WTC11 (cell line): ENCODE results near the gene TAF6. TPM values are rescaled to one million over a fixed set of nuclear protein-coding genes. Genes with fewer than 3 reads are reported as not detected.

Experiments
- ATAC-seq: fragments of 200-7000 bp; cut with Tn5 transposase; 2 replicates; pipeline ENCODE4 v1.10.0; 2021; ENCODE audit warnings: mild to moderate bottlenecking, moderate library complexity
- CTCF ChIA-PET: fragments of 300-600 bp; sonication (Branson Sonifier 250); formaldehyde crosslinking; loops from one replicate; lab custom pipeline; 2021; ENCODE audit warnings: antibody characterized with exemption; lab: Charles Lee
- POLR2A ChIA-PET: fragments of 350-600 bp; sonication (Branson Sonifier 250); formaldehyde crosslinking; loops from one replicate; lab custom pipeline; 2021; ENCODE audit warnings: antibody characterized with exemption; lab: Charles Lee
- DNase-seq: peaks from one replicate; pipeline ENCODE4 v3.0.0; 2021; ENCODE audit warnings: low spot score
- H3K27ac Mint-ChIP-seq: 2 replicates; pipeline ENCODE4 v1.8.0; 2021; ENCODE audit warnings: mixed read lengths
- H3K27me3 Mint-ChIP-seq: 2 replicates; pipeline ENCODE4 v1.8.0; 2021; ENCODE audit warnings: low read depth, mild to moderate bottlenecking, moderate library complexity, mixed read lengths
- H3K36me3 Mint-ChIP-seq: 2 replicates; pipeline ENCODE4 v1.8.0; 2021; ENCODE audit warnings: mixed read lengths
- H3K4me1 Mint-ChIP-seq: 2 replicates; pipeline ENCODE4 v1.8.0; 2022; ENCODE audit warnings: mixed read lengths
- H3K4me3 Mint-ChIP-seq: 2 replicates; pipeline ENCODE4 v1.8.0; 2021; ENCODE audit warnings: mild to moderate bottlenecking, moderate library complexity, mixed read lengths
- H3K9me3 Mint-ChIP-seq: 2 replicates; pipeline ENCODE4 v1.8.0; 2021; ENCODE audit warnings: mixed read lengths
- AR ChIP-seq: fragments of 250-450 bp; sonication (Bioruptor Pico); IDR thresholded peaks from 2 replicates; pipeline ENCODE4 v1.9.0; 2021; ENCODE audit warnings: mild to moderate bottlenecking
- ATF6 ChIP-seq: sonication (generic); formaldehyde crosslinking; IDR thresholded peaks from 2 replicates; pipeline ENCODE4 v1.8.1; 2023; ENCODE audit warnings: mild to moderate bottlenecking, missing genetic modification reagents
- EMX1 ChIP-seq: fragments of 250-450 bp; sonication (Bioruptor Pico); IDR thresholded peaks from 2 replicates; pipeline ENCODE4 v1.8.0; 2021; ENCODE audit warnings: mild to moderate bottlenecking
- FOXP1 ChIP-seq: sonication (generic); formaldehyde crosslinking; IDR thresholded peaks from 2 replicates; pipeline ENCODE4 v1.8.0; 2022; ENCODE audit warnings: missing genetic modification reagents, mild to moderate bottlenecking, moderate library complexity, borderline replicate concordance
- IRF1 ChIP-seq: sonication (generic); formaldehyde crosslinking; IDR thresholded peaks from 2 replicates; pipeline ENCODE4 v1.8.0; 2023; ENCODE audit warnings: missing genetic modification reagents
- JAZF1 ChIP-seq: fragments of 250-450 bp; sonication (Bioruptor Pico); IDR thresholded peaks from 2 replicates; pipeline ENCODE4 v1.9.0; 2021; ENCODE audit warnings: moderate library complexity, mild to moderate bottlenecking, inconsistent platforms
- JUN ChIP-seq: sonication (generic); formaldehyde crosslinking; IDR thresholded peaks from 2 replicates; pipeline ENCODE4 v1.8.0; 2023; ENCODE audit warnings: mild to moderate bottlenecking, missing genetic modification reagents
- KAT7 ChIP-seq: sonication (generic); formaldehyde crosslinking; IDR thresholded peaks from 2 replicates; pipeline ENCODE4 v1.8.1; 2023; ENCODE audit warnings: missing genetic modification reagents, mild to moderate bottlenecking, borderline replicate concordance
- MLX ChIP-seq: sonication (generic); formaldehyde crosslinking; IDR thresholded peaks from 2 replicates; pipeline ENCODE4 v1.8.1; 2023; ENCODE audit warnings: mild to moderate bottlenecking, missing genetic modification reagents, moderate library complexity
- NFYB ChIP-seq: sonication (generic); formaldehyde crosslinking; conservative IDR thresholded peaks from 2 replicates; pipeline ENCODE4 v1.8.0; 2022; ENCODE audit warnings: low read depth, missing genetic modification reagents
- RELA ChIP-seq: sonication (generic); formaldehyde crosslinking; IDR thresholded peaks from 2 replicates; pipeline ENCODE4 v1.8.1; 2022; ENCODE audit warnings: missing genetic modification reagents, mild to moderate bottlenecking, borderline replicate concordance
- TEAD1 ChIP-seq: sonication (generic); formaldehyde crosslinking; IDR thresholded peaks from 2 replicates; pipeline ENCODE4 v1.8.0; 2022; ENCODE audit warnings: mild to moderate bottlenecking, missing genetic modification reagents
- TEAD4 ChIP-seq: sonication (generic); formaldehyde crosslinking; IDR thresholded peaks from 2 replicates; pipeline ENCODE4 v1.8.0; 2022; ENCODE audit warnings: mild to moderate bottlenecking, missing genetic modification reagents
- USF2 ChIP-seq: sonication (generic); formaldehyde crosslinking; IDR thresholded peaks from 2 replicates; pipeline ENCODE4 v1.8.1; 2023; ENCODE audit warnings: mild to moderate bottlenecking, missing genetic modification reagents, moderate library complexity
- ZBTB43 ChIP-seq: sonication (generic); formaldehyde crosslinking; IDR thresholded peaks from 2 replicates; pipeline ENCODE4 v1.8.1; 2023; ENCODE audit warnings: mild to moderate bottlenecking, missing genetic modification reagents
- ZMAT4 ChIP-seq: fragments of 250-450 bp; sonication (Bioruptor Pico); IDR thresholded peaks from 2 replicates; pipeline ENCODE4 v1.9.0; 2021; ENCODE audit warnings: mild to moderate bottlenecking
- ZNF121 ChIP-seq: sonication (generic); formaldehyde crosslinking; IDR thresholded peaks from 2 replicates; pipeline ENCODE4 v1.8.0; 2023; ENCODE audit warnings: missing genetic modification reagents
- ZNF317 ChIP-seq: sonication (generic); formaldehyde crosslinking; IDR thresholded peaks from 2 replicates; pipeline ENCODE4 v1.8.1; 2023; ENCODE audit warnings: low read depth, mild to moderate bottlenecking, moderate library complexity, missing genetic modification reagents, borderline replicate concordance
- ZNF416 ChIP-seq: fragments of 250-450 bp; sonication (Bioruptor Pico); IDR thresholded peaks from 2 replicates; pipeline ENCODE4 v1.9.0; 2021; ENCODE audit warnings: mild to moderate bottlenecking, inconsistent platforms
- ZNF532 ChIP-seq: fragments of 250-450 bp; sonication (Bioruptor Pico); IDR thresholded peaks from 2 replicates; pipeline ENCODE4 v1.9.0; 2021; ENCODE audit warnings: mild to moderate bottlenecking, borderline replicate concordance
- ZNF671 ChIP-seq: fragments of 250-450 bp; sonication (Bioruptor Pico); IDR thresholded peaks from 2 replicates; pipeline ENCODE4 v1.8.0; 2021; ENCODE audit warnings: mild to moderate bottlenecking
- ZSCAN18 ChIP-seq: fragments of 250-450 bp; sonication (Bioruptor Pico); IDR thresholded peaks from 2 replicates; pipeline ENCODE4 v2.1.2; 2022; ENCODE audit warnings: mild to moderate bottlenecking, moderate library complexity
- total RNA-seq: library from RNA; stranded (reverse); gene quantifications from 3 replicates; pipeline ENCODE4 v1.2.3, GENCODE V29; 2021

Gene TAF6
- total RNA-seq, 1 experiment from 2014 or later = 121 TPM

- no peak for DNase-seq
- no peak for TF ChIP-seq TEAD1 (CRISPR knock-in tag)
- TF ChIP-seq ZNF671 (CRISPR knock-in tag) = peak; percentile 89
- no peak for TF ChIP-seq KAT7 (CRISPR knock-in tag)
- no peak for TF ChIP-seq JAZF1
- no peak for TF ChIP-seq TEAD4 (CRISPR knock-in tag)
- TF ChIP-seq IRF1 (CRISPR knock-in tag) = no peak
- no peak for TF ChIP-seq FOXP1
- no peak for TF ChIP-seq ZNF317 (CRISPR knock-in tag)
- TF ChIP-seq ZSCAN18 = no peak
- 0 out of 2 replicates have a peak, but pooled peaks have one; percentile 17 for TF ChIP-seq ZMAT4
- peak; percentile 91; the same call in 1 of the 2 replicates for TF ChIP-seq ZNF416 (CRISPR knock-in tag)
- TF ChIP-seq ZNF121 (CRISPR knock-in tag) = no peak
- no peak for TF ChIP-seq ATF6
- TF ChIP-seq RELA = no peak
- no peak for TF ChIP-seq NFYB (CRISPR knock-in tag)
- TF ChIP-seq AR (CRISPR knock-in tag) = peak; percentile 96
- no peak for TF ChIP-seq ZBTB43 (CRISPR knock-in tag)
- no peak for TF ChIP-seq JUN (CRISPR knock-in tag)
- no peak for TF ChIP-seq USF2 (CRISPR knock-in tag)
- TF ChIP-seq EMX1 (CRISPR knock-in tag) = peak; percentile 94
- 0 out of 2 replicates have a peak, but pooled peaks have one; percentile 33 for TF ChIP-seq MLX
- peak; percentile 84 for TF ChIP-seq ZNF532
These were observed 27.6 kb downstream of the TAF6 start for GRCh38 chr7:100091411-100092181.

More at GRCh38 chr7:100091411-100092181, 27.6 kb downstream of the TAF6 start:
- peaks cover 11% of the 10 kb centered on the region for H3K4me1 Mint-ChIP-seq
- no peak overlapping the region for H3K4me3 Mint-ChIP-seq
- peak; percentile 46 for ATAC-seq
- peak overlapping the region; percentile 82 for H3K27ac Mint-ChIP-seq
- CTCF ChIA-PET = interaction anchor here (1.0 to 1.8 kb wide), 2 partner anchors 10 kb away, joined by 3 to 7 read pairs; partner anchors contain the start of genes AP4M1 and MCM7
- H3K27me3 Mint-ChIP-seq = no peaks in the 10 kb centered on the region
- POLR2A ChIA-PET = interaction anchor here (1.4 to 6.2 kb wide), 2 partner anchors 9 kb away, joined by 3 to 41 read pairs; partner anchors contain the start of genes AP4M1 and MCM7
- H3K9me3 Mint-ChIP-seq = no peaks in the 10 kb centered on the region
- H3K36me3 Mint-ChIP-seq = peaks cover 64% of the 10 kb centered on the region
